Measurements from ENCODE around the gene NUP210L. TPM values are rescaled to one million over a fixed set of nuclear protein-coding genes. Genes with fewer than 3 reads are reported as not detected.

The NUP210L gene
- total and polyA plus RNA-seq, 2 of the 13 experiments (the other 11 are each of a cell fraction or from before 2014, with no cell fraction given): not detected

GRCh38 chr1:153946622-153947241 is 208.1 kb downstream of the NUP210L start, which contains the start of gene DENND4B (continued):
- 0 out of 2 replicates have a peak, but pooled peaks have one; percentile 31 for TF ChIP-seq ZNF280D (CRISPR knock-in tag; IDR thresholded peaks at IDR 0.05)
- TF ChIP-seq SMARCE1 (IDR thresholded peaks at IDR 0.05; ENCODE audit: borderline replicate concordance): no peak
- no peak; the same call in 1 of the 2 replicates for TF ChIP-seq ZNF691 (CRISPR knock-in tag; IDR thresholded peaks at IDR 0.05; ENCODE audit: borderline replicate concordance, low read depth)
- TF ChIP-seq HMGXB3 (CRISPR knock-in tag; IDR thresholded peaks at IDR 0.05; ENCODE audit: borderline replicate concordance): peak; percentile 70; the same call in 1 of the 2 replicates
- TF ChIP-seq ATRX (CRISPR knock-in tag; IDR thresholded peaks at IDR 0.05; ENCODE audit: borderline replicate concordance): no peak
- TF ChIP-seq TBL1XR1 (IDR thresholded peaks at IDR 0.05; ENCODE audit: borderline replicate concordance, low read length, partially characterized antibody): no peak
- peak; percentile 50; the same call in 1 of the 2 replicates for TF ChIP-seq TFDP1 (CRISPR knock-in tag; IDR thresholded peaks at IDR 0.05; ENCODE audit: borderline replicate concordance)
- no peak for TF ChIP-seq ZNF839 (CRISPR knock-in tag; IDR thresholded peaks at IDR 0.05; ENCODE audit: borderline replicate concordance)
- TF ChIP-seq GATAD1 (CRISPR knock-in tag; IDR thresholded peaks at IDR 0.05): peak; percentile 82
- no peak for TF ChIP-seq MED13 (CRISPR knock-in tag; IDR thresholded peaks at IDR 0.05)
- TF ChIP-seq SOX13 (IDR thresholded peaks at IDR 0.05): no peak
- TF ChIP-seq SOX13 (CRISPR knock-in tag; conservative IDR thresholded peaks at IDR 0.05 in 1 of 2, IDR thresholded peaks at IDR 0.05 in 1 of 2): peak in 1 of 2 experiments; percentile 22; a peak in 1 of 4 replicates
- TF ChIP-seq ATF2 (CRISPR knock-in tag; IDR thresholded peaks at IDR 0.05): peak; percentile 51; the same call in 1 of the 2 replicates
- TF ChIP-seq MZF1 (CRISPR knock-in tag; IDR thresholded peaks at IDR 0.05; ENCODE audit: borderline replicate concordance): no peak
- no peak; the same call in 1 of the 2 replicates for TF ChIP-seq ETV6 (CRISPR knock-in tag; conservative IDR thresholded peaks at IDR 0.05)
- peak; percentile 83 for TF ChIP-seq SKI (IDR thresholded peaks at IDR 0.05; ENCODE audit: partially characterized antibody)

Measured in HepG2 (cell line).